Measurements from ENCODE around the gene GOLGA3.

DNA sequence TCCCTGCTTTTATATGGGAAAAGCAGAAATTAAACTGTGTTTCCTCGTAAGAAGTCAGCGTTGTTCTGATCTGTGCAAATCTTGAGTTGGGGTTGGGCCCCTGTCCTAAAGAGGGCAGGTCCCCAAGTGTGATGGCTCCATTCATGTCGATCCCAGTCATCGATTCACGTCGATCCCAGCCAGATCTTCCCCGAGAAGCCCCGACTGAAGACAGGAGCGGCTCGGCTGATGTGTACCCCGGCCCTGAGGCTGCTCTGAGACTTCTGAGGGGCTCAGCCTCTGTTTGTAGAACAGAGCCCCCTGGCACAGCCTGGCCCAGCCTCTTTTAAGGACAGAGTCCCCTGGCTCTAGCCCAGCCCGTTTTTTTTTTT, 108.7 kb downstream of the GOLGA3 start:
- TF ChIP-seq, protein P1, sequence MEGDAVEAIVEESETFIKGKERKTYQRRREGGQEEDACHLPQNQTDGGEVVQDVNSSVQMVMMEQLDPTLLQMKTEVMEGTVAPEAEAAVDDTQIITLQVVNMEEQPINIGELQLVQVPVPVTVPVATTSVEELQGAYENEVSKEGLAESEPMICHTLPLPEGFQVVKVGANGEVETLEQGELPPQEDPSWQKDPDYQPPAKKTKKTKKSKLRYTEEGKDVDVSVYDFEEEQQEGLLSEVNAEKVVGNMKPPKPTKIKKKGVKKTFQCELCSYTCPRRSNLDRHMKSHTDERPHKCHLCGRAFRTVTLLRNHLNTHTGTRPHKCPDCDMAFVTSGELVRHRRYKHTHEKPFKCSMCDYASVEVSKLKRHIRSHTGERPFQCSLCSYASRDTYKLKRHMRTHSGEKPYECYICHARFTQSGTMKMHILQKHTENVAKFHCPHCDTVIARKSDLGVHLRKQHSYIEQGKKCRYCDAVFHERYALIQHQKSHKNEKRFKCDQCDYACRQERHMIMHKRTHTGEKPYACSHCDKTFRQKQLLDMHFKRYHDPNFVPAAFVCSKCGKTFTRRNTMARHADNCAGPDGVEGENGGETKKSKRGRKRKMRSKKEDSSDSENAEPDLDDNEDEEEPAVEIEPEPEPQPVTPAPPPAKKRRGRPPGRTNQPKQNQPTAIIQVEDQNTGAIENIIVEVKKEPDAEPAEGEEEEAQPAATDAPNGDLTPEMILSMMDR (IDR thresholded peaks at IDR 0.05) = no peak
- no peak for TF ChIP-seq POLR2A (IDR thresholded peaks at IDR 0.05)

All from esophagus squamous epithelium (tissue), 4 donors.